Right renal pelvis (tissue), 4 donors: ENCODE data around the gene UBQLNL. TPM values are rescaled to one million over a fixed set of nuclear protein-coding genes. Genes with fewer than 3 reads are reported as not detected.

ENCODE experiments used
- DNase-seq, 4 donors: peaks; one replicate each; pipeline ENCODE4 v3.0.0-alpha.2; 2013; ENCODE audit warnings: low read depth in 4 of 4, low spot score in 3 of 4, missing footprints in 1 of 4
- polyA plus RNA-seq, 4 donors: library from polyadenylated mRNA; unstranded; fragments of 120-200 nt; gene quantifications; one replicate each; pipeline ENCODE4 v1.2.1, GENCODE V29; 2013; ENCODE audit not compliant: insufficient read length in 4 of 4

UBQLNL gene
- polyA plus RNA-seq, 4 donors, result 0.34 to 0.91 (median 0.50) TPM

DNA sequence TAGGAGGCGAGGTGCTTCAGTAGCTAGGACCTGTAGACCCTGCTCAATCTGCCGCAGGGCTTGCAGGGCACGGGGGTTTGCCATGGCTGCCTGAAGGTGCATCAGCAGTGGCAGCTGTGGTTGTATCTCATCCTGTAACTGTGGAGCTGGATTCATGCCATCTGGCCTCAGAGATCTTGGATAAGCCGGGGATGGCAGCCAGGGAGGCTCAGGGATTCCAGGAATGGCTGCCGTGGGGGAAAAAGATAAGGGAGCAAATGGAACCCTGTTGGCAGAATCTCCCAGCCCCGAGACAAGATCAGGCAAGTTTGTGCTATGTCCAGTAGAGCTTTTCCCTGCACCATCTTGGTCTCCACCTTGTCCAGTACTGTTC, 8.6 kb downstream of the UBQLNL start:
- DNase-seq, result no peak

DNA sequence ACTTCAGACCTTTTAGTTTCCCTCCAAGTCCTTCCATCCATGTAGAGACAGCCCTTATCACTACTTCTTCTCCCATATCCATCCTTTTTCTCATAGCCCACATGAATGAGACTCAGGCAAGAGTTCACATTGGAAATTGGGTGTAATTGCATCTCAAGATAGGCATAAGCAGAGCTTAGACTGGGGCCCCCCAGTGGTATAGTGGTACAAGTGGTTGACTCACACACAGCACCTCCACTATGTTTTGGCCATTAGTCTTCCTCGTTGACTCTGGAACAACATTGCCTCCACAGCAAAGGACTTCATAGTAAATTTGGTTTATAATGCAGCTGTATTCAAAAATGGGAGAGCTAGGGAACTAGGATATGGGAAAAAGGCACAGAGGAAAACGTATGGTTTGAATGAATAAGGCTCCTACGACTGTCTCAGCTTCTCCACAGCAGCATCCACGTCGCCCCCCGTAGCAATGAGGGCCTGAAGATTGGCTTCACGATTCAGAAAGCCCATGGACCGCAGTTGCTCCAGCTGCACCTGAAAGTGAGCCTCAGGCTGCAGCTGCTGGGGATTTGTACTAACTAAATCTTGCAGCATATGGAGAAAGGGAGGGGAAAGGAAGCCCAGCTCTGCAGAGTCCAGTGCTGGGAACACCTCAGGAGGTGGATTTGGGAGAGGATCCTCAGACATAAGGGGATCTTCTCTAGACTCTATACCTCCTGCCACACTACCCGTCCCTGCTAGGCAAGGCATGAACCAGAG, 9.1 kb downstream of the UBQLNL start:
- no peak for DNase-seq

DNA sequence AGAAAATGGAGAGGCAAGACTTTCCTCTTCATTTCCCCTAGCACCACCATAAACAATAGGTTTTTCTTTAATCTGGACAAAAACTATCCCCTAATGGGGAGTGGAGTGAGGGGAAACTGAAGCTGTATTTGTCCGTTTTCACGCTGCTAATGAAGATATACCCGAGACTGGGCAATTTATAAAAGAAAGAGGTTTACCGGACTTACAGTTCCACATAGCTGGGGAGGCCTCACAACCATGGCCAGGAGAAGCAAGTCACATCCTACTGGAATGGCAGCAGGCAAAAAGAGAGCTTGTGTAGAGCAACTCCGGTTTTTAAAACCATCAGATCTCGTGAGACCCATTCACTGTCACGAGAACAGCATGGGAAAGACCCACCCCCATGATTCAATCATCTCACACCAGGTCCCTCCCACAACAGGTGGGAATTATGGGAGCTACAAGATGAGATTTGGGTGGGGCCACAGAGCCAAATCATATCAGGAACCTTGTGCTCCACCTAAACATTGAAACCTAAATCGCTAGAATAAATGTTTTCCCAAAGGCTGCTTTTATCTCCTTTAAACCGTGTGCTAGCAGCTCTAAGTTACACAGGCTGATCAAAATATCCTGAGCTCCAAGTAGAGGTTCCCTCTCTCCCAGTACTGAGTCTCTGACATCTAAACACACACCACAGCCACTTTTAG, 11.0 kb downstream of the UBQLNL start:
- DNase-seq, result no peak

DNA sequence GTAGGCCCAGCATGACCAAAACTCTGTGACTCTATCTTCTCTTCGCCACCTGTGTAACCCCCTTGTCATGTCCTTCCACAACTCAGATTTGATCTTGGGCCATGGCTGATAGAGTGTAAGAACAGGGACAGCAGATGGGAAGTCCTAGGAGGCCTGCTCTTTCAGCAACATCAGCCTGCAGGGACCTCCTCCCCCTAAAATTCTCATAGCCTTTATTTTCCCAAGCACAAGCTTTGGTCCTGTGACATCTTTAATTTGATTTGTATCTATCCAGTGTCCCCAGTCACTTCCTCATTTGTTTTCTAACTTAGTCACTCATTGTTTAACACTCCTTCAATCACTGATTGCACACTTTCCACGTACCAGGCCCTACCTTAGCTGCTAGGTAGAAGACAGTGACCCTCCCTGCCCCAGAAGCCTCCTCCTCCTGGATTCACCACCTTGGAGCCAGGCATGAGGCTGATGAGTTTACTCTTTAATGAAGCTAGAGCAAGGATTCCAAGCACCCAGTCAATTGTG, 12.0 kb downstream of the UBQLNL start:
- DNase-seq, result peak in 2 of 4 donors; percentile 8 to 13

DNA sequence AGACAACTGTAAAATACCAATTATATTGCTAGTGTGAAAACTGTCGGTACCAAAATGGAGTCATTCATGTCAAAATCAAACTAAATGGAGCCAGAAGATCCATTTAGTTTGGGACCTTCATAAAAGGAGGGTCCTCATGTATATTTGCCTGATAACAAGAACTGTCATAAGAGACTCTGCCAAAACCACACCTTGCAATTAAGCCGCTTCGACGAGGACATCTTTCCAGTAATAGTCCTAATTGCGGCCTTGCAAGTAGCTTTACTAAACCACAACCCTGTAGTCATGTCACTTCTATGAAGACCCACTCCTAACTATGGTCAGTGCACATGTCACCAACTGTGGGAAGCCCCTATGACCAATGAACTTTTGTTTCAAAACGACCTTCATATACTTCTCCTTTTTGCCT, 16.1 kb downstream of the UBQLNL start:
- DNase-seq, result no peak

DNA sequence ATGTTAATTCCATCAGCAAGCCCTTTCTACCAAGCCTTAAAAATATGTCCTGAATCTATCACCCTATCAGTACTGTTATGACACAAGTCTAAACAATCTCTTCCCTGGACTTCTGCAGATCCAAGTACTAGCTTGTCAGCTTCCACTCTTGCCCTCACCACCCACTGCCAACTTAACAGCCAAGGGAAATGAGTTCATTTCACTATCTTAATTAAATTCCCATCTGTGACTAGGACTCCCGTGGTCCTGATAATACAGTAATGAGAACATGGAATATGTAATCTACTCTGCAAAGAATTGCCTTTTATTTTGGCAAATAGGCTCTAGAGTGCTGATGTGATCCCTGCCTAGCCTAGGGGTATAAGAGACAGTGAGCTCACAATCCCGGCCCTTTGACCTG, 16.8 kb downstream of the UBQLNL start:
- no peak for DNase-seq

DNA sequence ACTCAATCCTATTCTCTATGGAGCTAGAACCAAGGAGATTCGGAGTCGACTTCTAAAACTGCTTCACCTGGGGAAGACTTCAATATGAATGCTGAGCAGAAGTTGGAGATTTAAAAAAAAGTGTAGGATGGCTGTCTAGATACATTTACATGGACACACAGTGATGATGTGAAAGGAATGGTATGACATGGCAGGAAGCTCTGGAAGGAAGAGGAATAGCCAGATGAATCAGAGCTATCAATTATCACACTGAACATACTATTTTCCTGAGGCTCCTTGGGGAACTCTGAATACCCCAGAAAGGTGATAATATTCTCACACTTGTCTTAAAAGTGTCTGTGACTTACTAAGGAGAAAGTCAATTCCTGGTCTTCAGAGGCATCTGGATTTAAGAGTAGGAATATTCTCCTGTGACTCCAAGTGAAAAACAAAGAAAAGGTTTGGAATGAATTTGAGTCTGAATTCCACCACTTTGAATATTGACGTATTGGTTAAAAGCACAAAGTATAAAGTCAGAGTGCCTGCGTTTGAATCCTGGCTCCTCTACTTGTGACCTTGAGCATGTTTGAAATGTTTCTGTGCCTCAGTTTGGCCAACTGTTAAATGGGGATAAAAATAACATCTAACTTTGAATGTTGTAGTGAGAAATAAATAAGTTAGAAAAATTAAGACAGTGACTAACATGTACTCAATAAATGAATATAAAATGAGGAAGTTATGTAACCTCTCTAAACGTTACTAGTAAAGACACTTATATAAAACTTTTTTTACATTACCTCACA, 26.7 kb downstream of the UBQLNL start:
- no peak for DNase-seq

DNA sequence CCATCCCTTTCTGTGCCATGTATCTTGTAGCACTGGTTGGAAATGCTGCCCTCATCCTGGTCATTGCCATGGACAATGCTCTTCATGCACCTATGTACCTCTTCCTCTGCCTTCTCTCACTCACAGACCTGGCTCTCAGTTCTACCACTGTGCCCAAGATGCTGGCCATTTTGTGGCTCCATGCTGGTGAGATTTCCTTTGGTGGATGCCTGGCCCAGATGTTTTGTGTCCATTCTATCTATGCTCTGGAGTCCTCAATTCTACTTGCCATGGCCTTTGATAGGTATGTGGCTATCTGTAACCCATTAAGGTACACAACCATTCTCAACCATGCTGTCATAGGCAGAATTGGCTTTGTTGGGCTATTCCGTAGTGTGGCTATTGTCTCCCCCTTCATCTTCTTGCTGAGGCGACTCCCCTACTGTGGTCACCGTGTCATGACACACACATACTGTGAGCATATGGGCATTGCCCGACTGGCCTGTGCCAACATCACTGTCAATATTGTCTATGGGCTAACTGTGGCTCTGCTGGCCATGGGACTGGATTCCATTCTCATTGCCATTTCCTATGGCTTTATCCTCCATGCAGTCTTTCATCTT, 27.6 kb downstream of the UBQLNL start:
- DNase-seq, result no peak

DNA sequence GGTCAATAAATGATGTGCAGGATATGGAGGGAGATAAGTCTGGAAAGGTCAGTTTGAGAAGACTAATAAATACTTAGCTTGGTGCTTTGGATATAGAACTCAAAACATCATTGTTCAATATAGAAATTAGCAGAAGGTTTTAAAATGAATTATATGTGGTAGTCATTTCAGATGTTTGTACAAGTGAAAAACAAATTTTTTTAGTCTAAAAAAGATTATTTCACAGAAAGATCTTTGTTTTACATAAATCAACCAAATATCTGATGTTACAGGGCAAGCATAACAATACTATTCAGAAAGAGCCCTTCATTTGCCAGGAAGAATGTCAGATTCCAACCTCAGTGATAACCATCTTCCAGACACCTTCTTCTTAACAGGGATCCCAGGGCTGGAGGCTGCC, 28.1 kb downstream of the UBQLNL start, which contains the start of gene OR52D1:
OR52D1 (plus strand) TSS at position 301 of the 400 bp plus-strand sequence; CDS start at position 323, 22 bp downstream.
- no peak for DNase-seq

DNA sequence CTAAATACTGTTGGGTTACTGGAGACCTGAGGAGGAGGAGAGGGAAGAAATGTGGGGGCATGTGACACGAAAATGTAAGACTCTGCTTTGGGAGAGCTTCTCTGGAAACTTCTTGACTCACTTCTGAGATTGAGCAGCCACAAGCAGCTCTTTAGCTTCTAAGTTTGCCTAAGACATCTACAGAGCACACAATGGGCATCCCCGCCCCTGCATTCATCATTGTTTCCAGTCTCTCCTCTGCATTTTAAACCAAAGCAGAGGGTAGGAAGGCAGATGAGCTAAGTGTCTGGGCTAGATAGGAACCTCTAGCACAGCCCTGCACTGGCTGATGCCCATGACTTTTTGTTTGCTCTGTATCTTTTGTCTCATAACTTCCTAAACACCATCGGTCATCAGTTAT, 30.1 kb downstream of the UBQLNL start:
- no peak for DNase-seq

DNA sequence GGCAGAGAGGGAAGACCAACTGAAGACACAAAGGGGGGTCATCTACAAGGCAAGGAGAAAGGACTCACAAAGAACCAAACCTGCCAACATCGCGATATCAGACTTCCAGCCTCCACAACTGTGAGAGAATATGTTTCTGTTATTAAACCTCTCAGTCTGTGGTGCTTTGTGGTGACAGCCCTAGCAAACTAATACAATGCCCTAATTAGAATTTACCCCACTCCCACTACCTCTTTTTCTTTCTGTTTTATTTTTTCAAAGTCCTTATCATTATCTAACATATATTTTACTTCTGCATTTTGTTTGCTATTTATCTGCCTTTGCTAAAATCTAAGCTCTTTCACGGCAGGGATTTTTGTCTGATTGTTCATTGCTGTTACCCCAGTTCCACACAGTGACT, 30.5 kb downstream of the UBQLNL start:
- DNase-seq, result no peak

DNA sequence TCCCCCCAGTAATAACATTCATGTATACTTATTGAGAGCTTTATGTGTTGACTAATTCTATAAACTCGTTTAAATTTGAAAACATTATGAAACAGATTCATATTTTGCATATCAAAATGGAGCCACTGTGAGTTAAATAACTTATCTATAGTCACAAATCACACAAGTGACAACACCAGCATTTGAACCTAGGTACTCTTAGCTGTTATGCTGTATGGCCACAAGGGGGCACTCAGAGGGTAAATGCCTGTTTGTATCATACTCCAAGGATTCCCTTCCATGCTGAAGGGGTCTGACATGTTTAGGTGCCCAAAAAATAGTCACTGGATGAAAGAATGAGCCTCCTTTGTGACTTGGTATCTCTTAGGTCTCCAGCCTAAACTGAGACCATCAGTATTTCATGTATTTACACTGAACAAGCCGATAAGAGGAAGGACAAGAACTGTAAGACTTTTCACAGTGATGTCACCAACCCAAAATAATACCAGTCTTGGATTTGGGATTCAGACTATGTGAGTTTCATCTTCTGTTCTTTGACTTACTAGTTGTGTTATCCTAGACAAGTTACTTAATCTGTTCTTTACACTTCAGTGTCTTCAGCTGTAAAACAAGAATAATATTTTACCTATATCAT, 40.2 kb downstream of the UBQLNL start:
- peak; percentile 4 to 21 (median 11) for DNase-seq

DNA sequence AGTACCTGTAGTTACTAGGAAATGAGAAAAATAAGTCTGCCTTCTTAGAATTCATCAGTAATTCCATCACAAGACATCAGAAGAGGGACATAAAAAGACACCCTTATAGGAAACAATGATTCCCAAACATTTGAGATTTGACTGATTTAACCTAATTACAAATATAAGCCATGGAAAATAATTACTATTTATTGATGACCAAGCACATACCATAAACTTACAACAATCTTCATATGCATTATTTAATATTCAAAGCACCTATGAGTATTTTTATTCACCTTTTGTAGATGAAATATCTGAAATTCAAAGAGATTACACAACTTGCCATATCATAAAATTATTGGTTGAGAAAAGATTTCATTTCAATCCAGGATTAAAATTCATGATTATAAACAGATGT, 42.6 kb downstream of the UBQLNL start:
- no peak for DNase-seq

DNA sequence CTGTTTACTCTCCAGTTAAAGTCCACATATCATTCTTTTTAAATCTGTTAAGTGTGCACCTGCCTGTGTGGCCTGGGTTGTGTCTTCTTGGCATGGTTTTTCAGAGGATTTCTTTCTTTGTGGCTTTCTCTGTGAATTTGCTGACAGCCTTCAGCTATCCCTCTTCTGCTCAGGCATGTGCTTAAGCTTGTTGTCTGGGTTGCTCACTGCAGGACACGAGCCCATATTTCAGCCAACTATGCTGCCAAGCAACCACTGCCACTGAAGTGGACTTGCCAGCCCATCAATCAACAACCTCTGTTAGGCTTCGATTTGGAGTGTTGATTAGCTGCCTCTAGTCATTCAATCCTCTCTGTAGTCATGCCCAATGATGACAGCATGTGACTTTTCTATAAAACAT, 49.0 kb downstream of the UBQLNL start:
- no peak for DNase-seq

Other genes with a start within 250 kb of the UBQLNL start
- gene HBE1, start 246.8 kb downstream of the UBQLNL start, polyA plus RNA-seq, result 10 to 100 TPM in 1 of 4 donors, 1 to 10 TPM in 3; 6.6 to 11.6 (median 7.4) TPM
- under 1 TPM in 2 of 4 donors, not detected in 2; 0.12 to 0.24 TPM for gene OR51B4, start 214.8 kb downstream of the UBQLNL start, polyA plus RNA-seq
- gene OR51B2, start 192.4 kb downstream of the UBQLNL start, polyA plus RNA-seq, result not detected
- under 1 TPM; 0.35 to 0.69 (median 0.60) TPM for gene OR51B5, start 173.2 kb downstream of the UBQLNL start, polyA plus RNA-seq
- gene OR51B6, start 165.2 kb downstream of the UBQLNL start, polyA plus RNA-seq, result not detected
- under 1 TPM in 1 of 4 donors, not detected in 3; 0.04 TPM for gene OR51M1, start 132.9 kb downstream of the UBQLNL start, polyA plus RNA-seq
- gene OR51Q1, start 94.6 kb downstream of the UBQLNL start, polyA plus RNA-seq, result under 1 TPM in 1 of 4 donors, not detected in 3; 0.06 TPM
- not detected for gene OR51I1, start 75.2 kb downstream of the UBQLNL start, polyA plus RNA-seq
- not detected for gene OR51I2, start 67.4 kb downstream of the UBQLNL start, polyA plus RNA-seq
- gene OR52D1, start 28.0 kb downstream of the UBQLNL start, polyA plus RNA-seq, result not detected
- not detected for gene UBQLN3, start 6.7 kb downstream of the UBQLNL start, polyA plus RNA-seq
- not detected for gene OR52H1, start 31.8 kb upstream of the UBQLNL start, polyA plus RNA-seq
- under 1 TPM in 1 of 4 donors, not detected in 3; 0.05 TPM for gene OR52B6, start 64.2 kb upstream of the UBQLNL start, polyA plus RNA-seq
- gene TRIM6, start 79.9 kb upstream of the UBQLNL start, polyA plus RNA-seq, result 10 to 100 TPM; 16.9 to 73.5 (median 39.6) TPM
- 10 to 100 TPM in 3 of 4 donors, 1 to 10 TPM in 1; 8.2 to 12.7 (median 11.5) TPM for gene TRIM34, start 108.3 kb upstream of the UBQLNL start, polyA plus RNA-seq
- 10 to 100 TPM; 34.8 to 46.9 (median 41.6) TPM for gene TRIM5, start 168.4 kb upstream of the UBQLNL start, polyA plus RNA-seq
- gene TRIM22, start 173.1 kb upstream of the UBQLNL start, polyA plus RNA-seq, result 10 to 100 TPM in 1 of 4 donors, 1 to 10 TPM in 3; 6.9 to 10.6 (median 7.9) TPM
- not detected for gene OR56B1, start 219.7 kb upstream of the UBQLNL start, polyA plus RNA-seq
- not detected for gene OR52N4, start 237.5 kb upstream of the UBQLNL start, polyA plus RNA-seq